Adipose tissue (tissue), 3 donors: Measurements from ENCODE around the gene IL1RL1. TPM values are rescaled to one million over a fixed set of nuclear protein-coding genes. Genes with fewer than 3 reads are reported as not detected.

ENCODE experiments used
- H3K27ac ChIP-seq: one replicate; pipeline ENCODE4 v1.5.1; 2013; ENCODE audit warnings: low read depth, low read length
- WGBS, 3 donors: extraction: QIAGEN DNeasy Blood & Tissue Kit; methylation state at CpG; one replicate each; pipeline ENCODE4 v1.1.7; 2013; 5-methylcytosine and 5-hydroxymethylcytosine counted together
- polyA plus RNA-seq, 3 donors: library from polyadenylated mRNA; stranded (reverse); fragments of 200-250 nt; gene quantifications; one replicate each; pipeline ENCODE4 v1.2.3, GENCODE V29; 2013
- donor health status: healthy with polysubstance abuse.
- donor health status: Bipolar disorder and iron deficiency.
- donor health status: healthy.

The IL1RL1 gene
- polyA plus RNA-seq, 3 donors = 2.1 to 28.8 (median 5.6) TPM

- H3K27ac ChIP-seq = no peak overlapping the region
- 89 to 92% (median 91%) methylated on average over 5 of the region's 5 CpGs for WGBS, 3 donors
Observed at GRCh38 chr2:102289129-102289528, 22.2 kb upstream of the IL1RL1 start.

DNA sequence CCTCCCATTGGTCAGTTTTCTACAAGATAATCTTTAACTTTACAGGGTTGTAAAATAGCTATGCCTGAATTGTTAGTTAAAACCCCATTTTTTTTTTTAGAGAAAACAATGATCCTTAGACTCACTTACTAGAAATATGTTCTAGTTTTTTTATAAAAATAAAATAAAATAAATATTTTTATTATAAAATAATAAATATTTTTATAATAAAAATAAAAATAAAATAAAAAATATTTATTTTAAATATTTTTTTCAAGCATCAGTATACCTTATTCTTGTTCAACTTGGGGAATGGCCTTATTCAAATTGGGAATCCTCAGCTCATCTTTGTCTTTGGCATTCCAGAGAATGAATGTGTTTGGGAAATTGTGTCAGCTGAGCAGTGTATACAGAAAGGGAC, 20.8 kb upstream of the IL1RL1 start:
- no peak overlapping the region for H3K27ac ChIP-seq

DNA sequence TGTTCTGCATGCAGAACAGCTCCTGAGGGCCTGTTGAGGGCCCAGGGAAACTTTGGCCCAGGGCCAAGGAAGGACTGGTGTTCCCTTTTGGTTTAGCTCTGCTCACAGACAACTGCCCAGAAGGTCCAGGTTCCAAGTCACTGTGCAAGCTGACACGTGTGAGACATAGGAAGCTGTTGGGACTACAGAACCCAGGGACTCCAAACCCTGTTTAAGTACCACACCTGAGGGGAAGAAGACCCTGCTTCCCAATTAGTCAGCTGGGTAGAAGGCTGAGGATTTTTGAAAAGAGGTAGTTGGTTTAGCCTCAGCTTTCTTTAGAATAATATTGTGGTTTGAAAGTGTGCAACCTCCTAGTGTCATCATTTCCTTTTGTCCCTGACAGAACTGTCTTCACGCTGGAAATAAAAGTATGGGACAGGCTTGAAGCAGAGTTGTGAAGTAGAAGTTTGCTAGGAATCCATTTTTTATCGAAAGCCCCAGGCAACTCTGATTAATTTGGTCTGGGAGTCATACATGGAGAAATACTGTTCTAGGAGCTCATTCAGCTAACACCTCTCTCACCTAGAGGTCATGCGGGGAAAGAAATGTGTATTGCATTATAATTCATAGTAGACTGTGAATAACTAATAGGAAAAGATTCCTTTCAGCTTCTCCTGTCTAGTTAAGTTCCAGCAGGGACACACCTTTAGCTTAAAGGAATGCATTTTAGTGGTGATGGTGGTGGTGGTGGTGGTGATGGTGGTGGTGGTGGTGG, 19.9 kb upstream of the IL1RL1 start:
- 50 to 75% (median 51%) methylated on average over 4 of the region's 4 CpGs for WGBS, 3 donors
- H3K27ac ChIP-seq = no peak overlapping the region

- H3K27ac ChIP-seq = no peak overlapping the region
- WGBS, 3 donors = 77 to 79% (median 77%) methylated on average over 3 of the region's 3 CpGs
Observed at GRCh38 chr2:102294802-102295489, 16.4 kb upstream of the IL1RL1 start.

- WGBS, 3 donors = 55 to 80% (median 65%) methylated on average over 1 of the region's 1 CpG
- no peak overlapping the region for H3K27ac ChIP-seq
Observed at GRCh38 chr2:102295566-102295965, 15.8 kb upstream of the IL1RL1 start.

- H3K27ac ChIP-seq = no peak overlapping the region
Observed at GRCh38 chr2:102296449-102296848, 14.9 kb upstream of the IL1RL1 start.

DNA sequence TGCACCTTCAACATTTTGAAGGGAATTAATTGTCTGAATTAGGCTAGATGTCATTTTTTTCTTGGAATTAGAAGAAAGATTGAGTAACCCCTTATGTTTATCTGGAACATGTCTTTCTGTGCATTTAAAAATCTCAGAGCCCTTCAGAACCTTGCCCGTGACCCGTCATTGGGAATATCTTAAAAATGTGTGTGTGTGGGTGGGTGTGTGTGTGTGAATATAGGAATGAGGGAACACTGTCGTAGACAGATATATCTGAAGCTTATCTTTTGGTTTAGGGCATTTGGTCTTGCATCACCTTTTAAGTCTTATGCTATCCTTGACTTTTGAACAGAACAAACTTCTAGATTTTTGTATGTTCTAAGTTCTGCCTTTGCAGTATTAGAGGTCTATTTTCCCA, 13.5 kb upstream of the IL1RL1 start:
- H3K27ac ChIP-seq = no peak overlapping the region
- WGBS, 3 donors = 67 to 76% (median 75%) methylated on average over 3 of the region's 3 CpGs

GRCh38 chr2:102301867-102302362, 9.4 kb upstream of the IL1RL1 start:
- no peak overlapping the region for H3K27ac ChIP-seq
- 25 to 33% (median 26%) methylated on average over 7 of the region's 7 CpGs for WGBS, 3 donors

DNA sequence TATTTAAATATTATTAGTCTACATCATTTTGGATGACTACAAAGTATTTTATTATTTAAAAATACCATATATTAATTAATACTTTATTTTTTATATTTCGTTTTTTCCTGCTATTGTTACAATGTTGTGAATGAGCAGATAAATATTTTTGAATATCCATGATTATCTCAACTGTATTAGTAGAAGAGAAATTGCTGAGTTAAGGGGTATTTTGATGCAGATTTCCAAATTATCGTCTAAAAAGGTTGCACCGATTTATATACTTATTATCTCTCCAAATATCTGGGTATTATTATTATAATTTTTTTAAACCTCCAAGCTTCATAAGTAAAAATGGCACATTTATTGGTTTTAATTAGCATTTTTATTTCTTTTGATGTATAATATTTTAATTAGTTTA, 8.9 kb upstream of the IL1RL1 start:
- 78 to 91% (median 81%) methylated on average over 3 of the region's 3 CpGs for WGBS, 3 donors
- H3K27ac ChIP-seq = no peak overlapping the region

DNA sequence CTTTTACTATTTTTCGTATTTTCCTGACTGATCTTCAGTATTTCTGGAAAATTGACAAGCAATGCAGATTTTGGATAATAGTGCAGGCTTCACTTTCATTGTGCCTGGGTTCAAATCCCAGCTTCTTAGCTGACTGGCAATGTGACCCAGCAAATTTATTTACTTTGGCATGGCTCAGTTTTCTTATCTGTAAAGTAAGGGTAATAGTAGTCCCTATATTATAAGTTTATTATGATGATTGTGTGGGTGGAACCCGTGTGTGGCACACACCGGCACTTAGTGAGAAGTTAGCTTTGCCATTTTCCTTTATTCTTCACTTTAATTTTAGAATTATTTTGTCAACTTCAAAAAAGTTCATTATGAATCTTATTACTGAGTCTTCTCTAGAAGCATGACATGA, 7.8 kb upstream of the IL1RL1 start:
- WGBS, 3 donors = 73 to 90% (median 81%) methylated on average over 3 of the region's 3 CpGs
- no peak overlapping the region for H3K27ac ChIP-seq

- 49 to 59% (median 50%) methylated on average over 2 of the region's 2 CpGs for WGBS, 3 donors
- H3K27ac ChIP-seq = no peak overlapping the region
Observed at GRCh38 chr2:102304268-102304667, 7.1 kb upstream of the IL1RL1 start.

- no peak overlapping the region for H3K27ac ChIP-seq
Observed at GRCh38 chr2:102304711-102305611, 6.4 kb upstream of the IL1RL1 start.

DNA sequence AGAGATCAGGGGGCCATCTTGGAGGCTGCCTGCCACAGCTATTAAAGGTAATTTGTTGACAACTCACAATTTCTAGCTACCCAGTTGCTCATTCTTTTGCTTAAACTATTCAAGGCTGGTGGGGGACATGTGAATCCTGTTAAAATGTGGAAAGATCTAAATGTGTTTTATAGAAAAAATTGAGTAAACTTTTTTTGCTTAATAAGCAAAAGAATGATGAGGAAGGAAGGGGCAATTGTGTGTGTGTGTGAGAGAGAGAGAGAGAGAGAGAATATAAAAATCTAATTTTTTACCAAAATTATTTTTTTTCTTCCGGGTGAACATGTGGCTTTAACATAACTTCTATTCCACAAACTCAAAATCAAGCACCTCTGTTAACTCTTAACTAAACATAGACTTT, 5.2 kb upstream of the IL1RL1 start:
- H3K27ac ChIP-seq = no peak overlapping the region
- 51 to 68% (median 59%) methylated on average over 1 of the region's 1 CpG for WGBS, 3 donors

More at GRCh38 chr2:102304711-102305611, 6.4 kb upstream of the IL1RL1 start:
- 55 to 59% (median 57%) methylated on average over 11 of the region's 11 CpGs for WGBS, 3 donors

- H3K27ac ChIP-seq = no peak overlapping the region
- 79 to 92% (median 91%) methylated on average over 2 of the region's 2 CpGs for WGBS, 3 donors
Observed at GRCh38 chr2:102313025-102313424, 1.7 kb downstream of the IL1RL1 start.

DNA sequence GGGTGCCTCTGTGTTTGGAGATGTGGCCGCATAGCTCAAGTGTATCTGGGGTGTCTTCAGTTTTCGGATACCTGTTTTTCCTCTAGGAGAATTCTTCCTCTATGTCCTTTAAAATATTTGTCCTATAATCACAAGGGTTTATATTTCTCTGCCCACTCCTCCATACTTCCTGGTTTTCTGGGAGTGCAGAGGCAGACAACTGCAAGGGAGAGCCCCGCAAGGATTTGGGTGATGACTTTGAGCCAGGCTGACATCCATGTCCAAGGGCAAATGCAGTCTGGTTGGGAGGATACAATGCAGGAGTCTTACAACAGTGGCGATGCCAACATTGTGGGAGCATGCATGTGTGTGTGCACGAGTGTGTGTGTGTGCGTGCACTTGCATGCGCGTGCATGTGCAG, 2.1 kb downstream of the IL1RL1 start:
- WGBS, 3 donors = 83 to 99% (median 91%) methylated on average over 8 of the region's 8 CpGs

GRCh38 chr2:102313950-102314349, 2.6 kb downstream of the IL1RL1 start:
- H3K27ac ChIP-seq = no peak overlapping the region
- 86 to 96% (median 92%) methylated on average over 3 of the region's 3 CpGs for WGBS, 3 donors

More for the DNA sequence above, 2.1 kb downstream of the IL1RL1 start:
- no peak overlapping the region for H3K27ac ChIP-seq

- WGBS, 3 donors = 56 to 78% (median 75%) methylated on average over 2 of the region's 2 CpGs
- no peak overlapping the region for H3K27ac ChIP-seq
Observed at GRCh38 chr2:102315921-102316320, 4.6 kb downstream of the IL1RL1 start.

- no peak overlapping the region for H3K27ac ChIP-seq
- WGBS, 3 donors = 11 to 14% (median 14%) methylated on average over 2 of the region's 2 CpGs
Observed at GRCh38 chr2:102317715-102318114, 6.4 kb downstream of the IL1RL1 start.

- WGBS, 3 donors = 86 to 93% (median 93%) methylated on average over 2 of the region's 2 CpGs
- H3K27ac ChIP-seq = no peak overlapping the region
Observed at GRCh38 chr2:102318437-102318836, 7.1 kb downstream of the IL1RL1 start.
